ENCODE data around the gene IFT22.
A peak's percentile ranks its signal among the peaks of the same experiment; 100 is the strongest.

The IFT22 gene

DNA sequence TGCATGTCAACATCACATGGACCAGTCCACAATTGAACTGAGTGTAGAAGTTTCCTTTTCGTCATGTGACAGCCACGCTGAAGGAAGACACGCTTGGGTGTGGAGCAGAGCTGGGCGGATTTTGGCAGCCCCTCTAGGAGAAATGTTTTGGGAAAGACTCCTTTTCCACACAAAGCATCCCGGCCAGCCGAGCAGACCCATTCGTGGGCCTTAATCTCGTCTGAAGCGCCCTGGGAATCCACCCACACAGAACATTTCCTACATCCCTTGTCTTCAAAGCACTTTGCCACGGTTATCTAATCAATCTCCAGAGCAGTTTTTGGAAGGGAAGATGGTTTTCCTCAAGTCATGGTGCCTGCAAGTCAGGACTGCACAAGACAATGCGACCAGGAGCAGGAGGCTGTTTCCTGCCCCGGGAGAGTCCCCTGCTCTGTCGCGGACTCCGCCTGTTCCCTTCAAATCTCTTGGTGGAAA is 8.4 kb upstream of the IFT22 start:
- Histone ChIP-seq H3K27me3 (ENCODE audit: low read depth, low read length) (no peaks in the 10 kb centered on the region), H3K79me2 (ENCODE audit: low read length) (no peaks in the 10 kb centered on the region), H3K9me3 (ENCODE audit: insufficient read depth, low read length) (no peaks in the 10 kb centered on the region), H3K9ac (ENCODE audit: low read length) (no peak overlapping the region), H4K20me1 (ENCODE audit: insufficient read depth, low read length) (no peaks in the 10 kb centered on the region), H3K36me3 (replicated peaks; ENCODE audit: low read depth, low read length) (no peaks in the 10 kb centered on the region), H3K4me2 (ENCODE audit: low read length) (no peak overlapping the region), H3K4me3 (ENCODE audit: low read length) (no peak overlapping the region), H3K4me1 (ENCODE audit: low read length) (no peaks in the 10 kb centered on the region), H2AFZ (ENCODE audit: low read depth, low read length) (no peak overlapping the region), H3K27ac (ENCODE audit: low read length) (no peak overlapping the region)
- TF ChIP-seq EZH2phosphoT487 (IDR thresholded peaks at IDR 0.05; ENCODE audit: low read depth) = no peak
- TF ChIP-seq, protein P1, sequence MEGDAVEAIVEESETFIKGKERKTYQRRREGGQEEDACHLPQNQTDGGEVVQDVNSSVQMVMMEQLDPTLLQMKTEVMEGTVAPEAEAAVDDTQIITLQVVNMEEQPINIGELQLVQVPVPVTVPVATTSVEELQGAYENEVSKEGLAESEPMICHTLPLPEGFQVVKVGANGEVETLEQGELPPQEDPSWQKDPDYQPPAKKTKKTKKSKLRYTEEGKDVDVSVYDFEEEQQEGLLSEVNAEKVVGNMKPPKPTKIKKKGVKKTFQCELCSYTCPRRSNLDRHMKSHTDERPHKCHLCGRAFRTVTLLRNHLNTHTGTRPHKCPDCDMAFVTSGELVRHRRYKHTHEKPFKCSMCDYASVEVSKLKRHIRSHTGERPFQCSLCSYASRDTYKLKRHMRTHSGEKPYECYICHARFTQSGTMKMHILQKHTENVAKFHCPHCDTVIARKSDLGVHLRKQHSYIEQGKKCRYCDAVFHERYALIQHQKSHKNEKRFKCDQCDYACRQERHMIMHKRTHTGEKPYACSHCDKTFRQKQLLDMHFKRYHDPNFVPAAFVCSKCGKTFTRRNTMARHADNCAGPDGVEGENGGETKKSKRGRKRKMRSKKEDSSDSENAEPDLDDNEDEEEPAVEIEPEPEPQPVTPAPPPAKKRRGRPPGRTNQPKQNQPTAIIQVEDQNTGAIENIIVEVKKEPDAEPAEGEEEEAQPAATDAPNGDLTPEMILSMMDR (IDR thresholded peaks at IDR 0.05; ENCODE audit: low read depth, low read length) = no peak

DNA sequence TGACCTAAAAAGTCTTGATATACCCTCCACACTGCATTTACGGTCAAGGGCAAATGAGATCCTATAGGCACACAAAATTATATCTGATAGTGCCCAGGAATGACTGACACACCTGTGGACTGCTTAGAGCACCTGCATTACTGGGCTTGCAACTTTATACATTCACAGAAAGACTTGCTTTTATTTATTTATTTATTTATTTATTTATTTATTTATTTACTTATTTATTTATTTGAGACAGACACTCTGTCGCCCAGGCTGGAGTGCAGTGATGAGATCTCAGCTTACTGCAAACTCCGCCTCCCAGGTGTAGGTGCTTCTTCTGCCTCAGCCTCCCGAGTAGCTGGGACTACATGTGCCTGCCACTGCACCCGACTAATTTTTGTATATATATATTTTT is 6.5 kb upstream of the IFT22 start:
- Histone ChIP-seq H2AFZ (ENCODE audit: low read depth, low read length) (no peak overlapping the region), H4K20me1 (ENCODE audit: insufficient read depth, low read length) (no peaks in the 10 kb centered on the region), H3K9me3 (ENCODE audit: insufficient read depth, low read length) (no peaks in the 10 kb centered on the region), H3K4me1 (ENCODE audit: low read length) (no peaks in the 10 kb centered on the region), H3K79me2 (ENCODE audit: low read length) (no peaks in the 10 kb centered on the region), H3K27me3 (ENCODE audit: low read depth, low read length) (no peaks in the 10 kb centered on the region), H3K27ac (ENCODE audit: low read length) (no peak overlapping the region), H3K4me2 (ENCODE audit: low read length) (no peak overlapping the region), H3K36me3 (replicated peaks; ENCODE audit: low read depth, low read length) (no peaks in the 10 kb centered on the region), H3K4me3 (ENCODE audit: low read length) (no peak overlapping the region), H3K9ac (ENCODE audit: low read length) (no peak overlapping the region)
- TF ChIP-seq, protein P1 (IDR thresholded peaks at IDR 0.05; ENCODE audit: low read depth, low read length) = no peak
- no peak for TF ChIP-seq EZH2phosphoT487 (IDR thresholded peaks at IDR 0.05; ENCODE audit: low read depth)

DNA sequence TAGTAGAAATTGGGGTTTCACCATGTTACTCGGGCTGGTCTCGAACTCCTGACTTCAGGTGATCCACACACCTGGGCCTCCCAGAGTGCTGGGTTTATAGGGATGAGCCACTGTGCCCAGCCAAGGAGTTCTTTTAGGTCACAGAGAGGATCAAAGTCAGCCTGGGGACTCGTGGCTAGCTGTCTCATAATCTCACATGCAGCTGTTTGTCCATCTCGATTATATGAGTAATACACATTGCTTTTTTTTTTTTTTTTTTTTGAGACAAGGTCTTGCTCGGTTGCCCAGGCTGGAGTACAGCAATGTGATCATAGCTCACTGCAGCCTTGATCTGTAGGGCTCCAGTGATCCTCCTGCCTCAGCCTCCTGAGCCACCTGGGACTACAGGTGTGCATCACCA is 2.2 kb downstream of the IFT22 start:
- no peaks in the 10 kb centered on the region for H3K27me3 ChIP-seq (ENCODE audit: low read depth, low read length)
- H3K4me3 ChIP-seq (ENCODE audit: low read length) = no peak overlapping the region
- no peak overlapping the region for H3K9ac ChIP-seq (ENCODE audit: low read length)
- H3K36me3 ChIP-seq (replicated peaks; ENCODE audit: low read depth, low read length) = peaks cover 6% of the 10 kb centered on the region
- no peaks in the 10 kb centered on the region for H3K9me3 ChIP-seq (ENCODE audit: insufficient read depth, low read length)
- no peaks in the 10 kb centered on the region for H4K20me1 ChIP-seq (ENCODE audit: insufficient read depth, low read length)
- TF ChIP-seq, protein P1 (IDR thresholded peaks at IDR 0.05; ENCODE audit: low read depth, low read length) = no peak
- TF ChIP-seq EZH2phosphoT487 (IDR thresholded peaks at IDR 0.05; ENCODE audit: low read depth) = no peak
- H3K27ac ChIP-seq (ENCODE audit: low read length) = no peak overlapping the region
- no peak overlapping the region for H3K4me2 ChIP-seq (ENCODE audit: low read length)
- H2AFZ ChIP-seq (ENCODE audit: low read depth, low read length) = no peak overlapping the region
- H3K4me1 ChIP-seq (ENCODE audit: low read length) = peaks cover 11% of the 10 kb centered on the region
- peaks cover 10% of the 10 kb centered on the region for H3K79me2 ChIP-seq (ENCODE audit: low read length)

DNA sequence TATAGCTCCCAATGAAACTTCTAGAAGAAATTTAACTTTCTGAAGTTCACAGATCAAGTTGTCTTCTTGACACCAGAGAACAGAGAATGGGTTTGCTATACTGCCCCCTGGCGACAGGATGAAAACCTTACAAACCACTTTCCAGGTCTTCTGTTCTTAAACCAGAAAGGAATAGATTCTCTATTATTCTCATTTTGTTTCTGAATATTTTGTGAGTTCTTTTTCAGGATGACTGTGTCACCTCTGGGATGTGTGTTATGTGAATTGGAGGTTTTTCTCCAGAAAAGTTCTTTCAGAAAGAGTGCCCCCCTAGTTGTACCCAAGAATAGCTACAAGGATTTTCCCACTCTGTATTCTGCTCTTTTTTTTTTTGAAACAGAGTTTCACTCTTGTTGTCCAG is 6.3 kb downstream of the IFT22 start:
- Histone ChIP-seq H3K79me2 (ENCODE audit: low read length) (no peaks in the 10 kb centered on the region), H3K4me1 (ENCODE audit: low read length) (no peaks in the 10 kb centered on the region), H4K20me1 (ENCODE audit: insufficient read depth, low read length) (no peaks in the 10 kb centered on the region), H3K36me3 (replicated peaks; ENCODE audit: low read depth, low read length) (peaks cover 6% of the 10 kb centered on the region), H3K4me3 (ENCODE audit: low read length) (no peak overlapping the region), H3K27me3 (ENCODE audit: low read depth, low read length) (no peaks in the 10 kb centered on the region), H3K27ac (ENCODE audit: low read length) (no peak overlapping the region), H3K9ac (ENCODE audit: low read length) (no peak overlapping the region), H3K4me2 (ENCODE audit: low read length) (no peak overlapping the region), H3K9me3 (ENCODE audit: insufficient read depth, low read length) (no peaks in the 10 kb centered on the region), H2AFZ (ENCODE audit: low read depth, low read length) (no peak overlapping the region)
- TF ChIP-seq, protein P1 (IDR thresholded peaks at IDR 0.05; ENCODE audit: low read depth, low read length) = peak; percentile 75
- no peak for TF ChIP-seq EZH2phosphoT487 (IDR thresholded peaks at IDR 0.05; ENCODE audit: low read depth)

Measured in OCI-LY3 (cell line).